Liver (tissue), 9 donors: ENCODE measurements around the gene CSH2. TPM values are rescaled to one million over a fixed set of nuclear protein-coding genes. Genes with fewer than 3 reads are reported as not detected.

Experiments
- DNase-seq: peaks from one replicate; pipeline ENCODE4 v3.0.0-alpha.2; 2017; ENCODE audit warnings: low spot score
- H3K27ac ChIP-seq, 2 donors: one replicate each; pipeline ENCODE4 v1.7.0; 2013; ENCODE audit warnings: inconsistent platforms in 2 of 2, low read length in 2 of 2, control low read depth in 1 of 2, low read depth in 1 of 2, mild to moderate bottlenecking in 1 of 2
- H3K27me3 ChIP-seq, 4 donors: one replicate each; pipeline versions ENCODE4 v1.6.1 to v1.7.0; 2013; ENCODE audit warnings: low read length in 3 of 4, inconsistent platforms in 1 of 4, mild to moderate bottlenecking in 1 of 4, moderate library complexity in 1 of 4; ENCODE audit not compliant: control insufficient read depth in 4 of 4, insufficient read depth in 4 of 4
- H3K36me3 ChIP-seq, 4 donors: one replicate each; pipeline versions ENCODE4 v1.6.1 to v1.7.0; 2013; ENCODE audit warnings: low read length in 3 of 4, mild to moderate bottlenecking in 3 of 4, low read depth in 1 of 4, moderate library complexity in 1 of 4; ENCODE audit not compliant: control insufficient read depth in 4 of 4, insufficient read depth in 3 of 4
- H3K4me1 ChIP-seq, 4 donors: one replicate each; pipeline versions ENCODE4 v1.6.1 to v1.7.0; 2013; ENCODE audit warnings: low read length in 3 of 4, mild to moderate bottlenecking in 3 of 4, moderate library complexity in 1 of 4; ENCODE audit not compliant: control insufficient read depth in 4 of 4, insufficient read depth in 4 of 4
- H3K4me3 ChIP-seq, 3 donors: one replicate each; pipeline versions ENCODE4 v1.6.1 to v1.7.0; 2013; ENCODE audit warnings: low read length in 3 of 3, control low read depth in 1 of 3, low read depth in 1 of 3, mild to moderate bottlenecking in 1 of 3
- H3K9ac ChIP-seq, 2 donors: one replicate each; pipeline ENCODE4 v1.7.0; 2013; ENCODE audit warnings: low read length in 2 of 2, mild to moderate bottlenecking in 2 of 2, moderate library complexity in 2 of 2, control low read depth in 1 of 2, low read depth in 1 of 2
- H3K9me3 ChIP-seq, 4 donors: one replicate each; pipeline versions ENCODE4 v1.6.1 to v1.7.0; 2013; ENCODE audit warnings: low read length in 3 of 4; ENCODE audit not compliant: control insufficient read depth in 4 of 4
- ATF3 ChIP-seq: IDR thresholded peaks from 2 replicates; pipeline ENCODE4 v1.6.1; 2016; ENCODE audit warnings: antibody characterized with exemption
- CTCF ChIP-seq: fragments of 150-350 bp; IDR thresholded peaks from 2 replicates; pipeline ENCODE4 v1.5.1; 2017; ENCODE audit warnings: improper control_type of control experiment, low read depth, low read length; ENCODE audit not compliant: missing input control
- EGR1 ChIP-seq, 2 donors: IDR thresholded peaks; 2 replicates each; pipeline ENCODE4 v1.6.1; 2016 to 2018; ENCODE audit warnings: antibody characterized with exemption in 2 of 2, low read depth in 2 of 2
- FOXA1 ChIP-seq: IDR thresholded peaks from 2 replicates; pipeline ENCODE4 v1.6.1; 2016; ENCODE audit warnings: antibody characterized with exemption
- FOXA2 ChIP-seq: IDR thresholded peaks from 2 replicates; pipeline ENCODE4 v1.6.1; 2016; ENCODE audit warnings: antibody characterized with exemption
- GABPA ChIP-seq, 2 donors: IDR thresholded peaks in 1 of 2; conservative IDR thresholded peaks in 1 of 2; 2 replicates each; pipeline ENCODE4 v1.6.1; 2016; ENCODE audit warnings: antibody characterized with exemption in 2 of 2, mild to moderate bottlenecking in 1 of 2, moderate library complexity in 1 of 2
- HNF4A ChIP-seq, 2 donors: conservative IDR thresholded peaks; 2 replicates each; pipeline ENCODE4 v1.6.1; 2016; ENCODE audit warnings: antibody characterized with exemption in 2 of 2, mild to moderate bottlenecking in 2 of 2
- HNF4G ChIP-seq: IDR thresholded peaks from 2 replicates; pipeline ENCODE4 v1.6.1; 2016; ENCODE audit warnings: antibody characterized with exemption
- MAX ChIP-seq: IDR thresholded peaks from 2 replicates; pipeline ENCODE4 v1.6.1; 2016; ENCODE audit warnings: antibody characterized with exemption
- NR2F2 ChIP-seq: IDR thresholded peaks from 2 replicates; pipeline ENCODE4 v1.6.1; 2016; ENCODE audit warnings: antibody characterized with exemption
- RAD21 ChIP-seq, 2 donors: IDR thresholded peaks; 2 replicates each; pipeline ENCODE4 v1.6.1; 2016; ENCODE audit warnings: antibody characterized with exemption in 2 of 2, mild to moderate bottlenecking in 2 of 2
- RXRA ChIP-seq, 2 donors: IDR thresholded peaks; 2 replicates each; pipeline ENCODE4 v1.6.1; 2017 to 2018; ENCODE audit warnings: antibody characterized with exemption in 2 of 2, mild to moderate bottlenecking in 1 of 2
- SP1 ChIP-seq: IDR thresholded peaks from 2 replicates; pipeline ENCODE4 v1.6.1; 2018; ENCODE audit warnings: antibody characterized with exemption, mild to moderate bottlenecking
- WGBS: extraction: QIAGEN DNeasy Blood & Tissue Kit; methylation state at CpG from one replicate; pipeline ENCODE4 v1.1.7; 2013; 5-methylcytosine and 5-hydroxymethylcytosine counted together
- polyA plus RNA-seq, 2 donors: library from polyadenylated mRNA; stranded (reverse) in 1 of 2; unstranded in 1 of 2; fragments of 200-250 nt in 1 of 2; fragments of >200 nt in 1 of 2; fragmentation: Nextera tagmentation in 1 of 2; extraction: Ambion mirVana in 1 of 2; gene quantifications; one replicate each; pipeline versions ENCODE4 v1.2.1 to v1.2.3, GENCODE V29; 2013 to 2015
- total RNA-seq, 2 donors: library from RNA; depleted of rRNA; stranded (reverse); fragments of >200 nt; gene quantifications; one replicate each; pipeline ENCODE4 v1.2.3, GENCODE V29; 2014
- donor health status: healthy.
- donor health status: healthy.
- donor health status: healthy.
- donor health status: healthy.
- donor health status: healthy.

CSH2 gene
- total and polyA plus RNA-seq, 4 donors = not detected

GRCh38 chr17:63832014-63832413, 41.5 kb downstream of the CSH2 start:
- no peak for TF ChIP-seq RXRA (IDR thresholded peaks at IDR 0.05)
- TF ChIP-seq CTCF = no peak
- no peak for TF ChIP-seq SP1
- TF ChIP-seq HNF4A (conservative IDR thresholded peaks at IDR 0.05) = no peak
- no peak for TF ChIP-seq NR2F2
- TF ChIP-seq EGR1 (IDR thresholded peaks at IDR 0.05; ENCODE audit: low read depth in 2 of 2) = no peak
- TF ChIP-seq ATF3 = no peak
- DNase-seq = no peak
- H3K9me3 ChIP-seq = no peaks in the 10 kb centered on the region
- H3K27ac ChIP-seq = no peak overlapping the region
- H3K4me3 ChIP-seq = no peak overlapping the region
- H3K4me1 ChIP-seq = peaks cover 0 to 16% (median 9%) of the 10 kb centered on the region in 4 donors
- H3K36me3 ChIP-seq = peaks cover 27 to 68% (median 58%) of the 10 kb centered on the region in 4 donors
- 87% methylated on average over 5 of the region's 5 CpGs for WGBS
- no peak overlapping the region for H3K9ac ChIP-seq
- H3K27me3 ChIP-seq = no peaks in the 10 kb centered on the region

GRCh38 chr17:63831505-63831904, 42.0 kb downstream of the CSH2 start:
- no peak overlapping the region for H3K9ac ChIP-seq
- no peaks in the 10 kb centered on the region for H3K9me3 ChIP-seq
- no peaks in the 10 kb centered on the region for H3K27me3 ChIP-seq
- no peak for DNase-seq
- peaks cover 27 to 63% (median 55%) of the 10 kb centered on the region in 4 donors for H3K36me3 ChIP-seq
- H3K27ac ChIP-seq = no peak overlapping the region
- H3K4me1 ChIP-seq = peaks cover 0 to 18% (median 10%) of the 10 kb centered on the region in 4 donors
- whole genome bisulfite sequencing = 81% methylated on average over 8 of the region's 8 CpGs
- H3K4me3 ChIP-seq = no peak overlapping the region
- no peak for TF ChIP-seq MAX
- no peak for TF ChIP-seq FOXA2
- no peak for TF ChIP-seq RXRA (IDR thresholded peaks at IDR 0.05)
- TF ChIP-seq FOXA1 = no peak
- TF ChIP-seq HNF4G = no peak
- no peak for TF ChIP-seq CTCF
- no peak for TF ChIP-seq GABPA (IDR thresholded peaks at IDR 0.05 in 1 of 2, conservative IDR thresholded peaks at IDR 0.05 in 1 of 2)

- DNase-seq = no peak
- no peak for TF ChIP-seq RAD21 (IDR thresholded peaks at IDR 0.05)
- no peak for TF ChIP-seq FOXA2
- TF ChIP-seq ATF3 = no peak
- Histone ChIP-seq H3K9me3 (no peaks in the 10 kb centered on the region), H3K4me1 (peaks cover 0 to 23% (median 15%) of the 10 kb centered on the region in 4 donors), H3K9ac (no peak overlapping the region), H3K36me3 (peaks cover 27 to 59% (median 53%) of the 10 kb centered on the region in 4 donors), H3K27me3 (no peaks in the 10 kb centered on the region), H3K4me3 (no peak overlapping the region), H3K27ac (no peak overlapping the region)
- WGBS = 88% methylated on average over 15 of the region's 15 CpGs
Observed at GRCh38 chr17:63830904-63831491, 42.5 kb downstream of the CSH2 start.
